GM18498 (cell line): Measurements from ENCODE around the gene ZNF827.

ENCODE experiments used
- ATAC-seq: cut with Tn5 transposase; IDR thresholded peaks from one replicate; pipeline ENCODE4 v1.9.1; 2021; ENCODE audit warnings: mild to moderate bottlenecking, moderate library complexity; ENCODE audit not compliant: unreplicated experiment

The ZNF827 gene

GRCh38 chr4:145934434-145935047, 4.1 kb downstream of the ZNF827 start:
- ATAC-seq: no peak

- no peak for ATAC-seq
These were observed 5.5 kb downstream of the ZNF827 start for GRCh38 chr4:145933134-145933533.

- ATAC-seq: no peak
These were observed 7.2 kb downstream of the ZNF827 start for GRCh38 chr4:145931403-145931802.

- ATAC-seq: no peak
These were observed 8.0 kb downstream of the ZNF827 start for GRCh38 chr4:145930592-145930991.

- no peak for ATAC-seq
These were observed 9.0 kb downstream of the ZNF827 start for GRCh38 chr4:145929415-145930178.

- ATAC-seq: no peak
These were observed 9.9 kb downstream of the ZNF827 start for GRCh38 chr4:145928748-145929147.

- ATAC-seq: no peak
These were observed 11.6 kb downstream of the ZNF827 start for GRCh38 chr4:145927030-145927429.

- ATAC-seq: no peak
These were observed 17.4 kb downstream of the ZNF827 start for GRCh38 chr4:145921231-145921630.

- ATAC-seq: no peak
These were observed 18.4 kb downstream of the ZNF827 start for GRCh38 chr4:145920205-145920604.

GRCh38 chr4:145912376-145912775, 26.2 kb downstream of the ZNF827 start:
- no peak for ATAC-seq

GRCh38 chr4:145909773-145910172, 28.9 kb downstream of the ZNF827 start:
- ATAC-seq: no peak

- no peak for ATAC-seq
These were observed 29.3 kb downstream of the ZNF827 start for GRCh38 chr4:145909281-145909715.

- ATAC-seq: no peak
These were observed 30.8 kb downstream of the ZNF827 start for GRCh38 chr4:145907812-145908211.

- no peak for ATAC-seq
These were observed 31.2 kb downstream of the ZNF827 start for GRCh38 chr4:145907390-145907789.

GRCh38 chr4:145904413-145905177, 34.0 kb downstream of the ZNF827 start:
- ATAC-seq: no peak

GRCh38 chr4:145902522-145902921, 36.1 kb downstream of the ZNF827 start:
- ATAC-seq: no peak

GRCh38 chr4:145899886-145900460, 38.6 kb downstream of the ZNF827 start:
- no peak for ATAC-seq

GRCh38 chr4:145898926-145899531, 39.6 kb downstream of the ZNF827 start:
- ATAC-seq: no peak

- no peak for ATAC-seq
These were observed 40.2 kb downstream of the ZNF827 start for GRCh38 chr4:145898466-145898865.

GRCh38 chr4:145895056-145895455, 43.6 kb downstream of the ZNF827 start:
- ATAC-seq: no peak

- ATAC-seq: no peak
These were observed 46.7 kb downstream of the ZNF827 start for GRCh38 chr4:145891958-145892357.
